GM12892 (cell line): Measurements from ENCODE around the gene DTNB.

Experiments used
- POLR2A ChIP-seq: IDR thresholded peaks from 2 replicates; pipeline ENCODE4 v1.6.1; 2011; ENCODE audit warnings: low read depth, low read length, control low read depth
- TAF1 ChIP-seq: IDR thresholded peaks from 2 replicates; pipeline ENCODE4 v1.6.1; 2011; ENCODE audit warnings: low read depth, mild to moderate bottlenecking, control low read depth, low read length, borderline replicate concordance

DNA sequence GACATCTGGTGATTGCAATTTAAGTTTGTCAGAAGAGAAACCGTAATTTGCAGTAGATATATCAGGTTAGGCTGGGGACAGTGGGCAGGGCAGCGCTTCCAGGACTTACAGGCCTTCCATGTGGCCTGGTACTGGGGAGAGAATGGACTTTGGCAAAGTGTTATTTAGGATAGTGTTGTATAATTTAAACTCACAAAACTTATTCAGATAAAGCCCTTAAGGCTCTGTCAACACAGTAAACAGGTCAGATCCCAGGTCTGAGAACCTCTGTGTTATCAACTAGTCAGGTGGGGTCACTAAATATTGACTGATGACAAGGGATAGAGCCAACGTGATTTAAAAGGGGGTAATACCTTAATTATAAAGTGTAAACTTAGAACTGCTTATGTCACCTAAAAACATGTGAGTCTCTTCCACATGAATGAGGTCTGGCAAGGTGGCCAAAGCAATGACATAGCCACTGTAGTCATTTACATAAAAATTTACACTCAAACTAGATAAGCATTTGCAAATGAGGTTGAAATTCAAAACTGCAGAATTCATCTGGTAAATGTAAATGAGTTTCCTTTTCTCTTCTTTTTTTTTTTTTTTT, 251.5 kb downstream of the DTNB start:
- TF ChIP-seq POLR2A: peak; percentile 40
- no peak for TF ChIP-seq TAF1
